ENCODE measurements around the gene BCAS3.

Gene BCAS3

GRCh38 chr17:61322325-61323002 lies 644.8 kb downstream of the BCAS3 start:
- DNase-seq (ENCODE audit: low spot score) = no peak

GRCh38 chr17:61323003-61323908 lies 645.6 kb downstream of the BCAS3 start:
- DNase-seq (ENCODE audit: low spot score) = no peak

- DNase-seq (ENCODE audit: low spot score) = no peak
Measured at GRCh38 chr17:61323909-61324868, 646.5 kb downstream of the BCAS3 start.

- no peak for DNase-seq (ENCODE audit: low spot score)
Measured at GRCh38 chr17:61324950-61325349, 647.3 kb downstream of the BCAS3 start.

GRCh38 chr17:61325382-61326073 lies 647.9 kb downstream of the BCAS3 start:
- no peak for DNase-seq (ENCODE audit: low spot score)

GRCh38 chr17:61326330-61326729 lies 648.7 kb downstream of the BCAS3 start:
- DNase-seq (ENCODE audit: low spot score) = no peak

GRCh38 chr17:61328351-61328750 lies 650.7 kb downstream of the BCAS3 start:
- DNase-seq (ENCODE audit: low spot score) = no peak

- DNase-seq (ENCODE audit: low spot score) = no peak
Measured at GRCh38 chr17:61330174-61331150, 652.8 kb downstream of the BCAS3 start.

- DNase-seq (ENCODE audit: low spot score) = no peak
Measured at GRCh38 chr17:61331178-61331577, 653.5 kb downstream of the BCAS3 start.

GRCh38 chr17:61331886-61332285 lies 654.2 kb downstream of the BCAS3 start:
- DNase-seq (ENCODE audit: low spot score) = no peak

GRCh38 chr17:61333136-61333535 lies 655.5 kb downstream of the BCAS3 start:
- DNase-seq (ENCODE audit: low spot score) = no peak

GRCh38 chr17:61334673-61335072 lies 657.0 kb downstream of the BCAS3 start:
- DNase-seq (ENCODE audit: low spot score) = no peak

GRCh38 chr17:61335105-61335844 lies 657.6 kb downstream of the BCAS3 start:
- no peak for DNase-seq (ENCODE audit: low spot score)

GRCh38 chr17:61335845-61336655 lies 658.4 kb downstream of the BCAS3 start:
- DNase-seq (ENCODE audit: low spot score) = no peak

- no peak for DNase-seq (ENCODE audit: low spot score)
Measured at GRCh38 chr17:61337290-61337689, 659.6 kb downstream of the BCAS3 start.

GRCh38 chr17:61338000-61338798 lies 660.5 kb downstream of the BCAS3 start:
- no peak for DNase-seq (ENCODE audit: low spot score)

GRCh38 chr17:61338874-61339478 lies 661.3 kb downstream of the BCAS3 start:
- DNase-seq (ENCODE audit: low spot score) = no peak

Data from hematopoietic multipotent progenitor cell treated with erythropoietin and hydrocortisone succinate and interleukin-3 and kit ligand, for 15 days (in vitro differentiated cells).